SK-MEL-5 (cell line): ENCODE results near the gene ADCYAP1. TPM values are rescaled to one million over a fixed set of nuclear protein-coding genes. Genes with fewer than 3 reads are reported as not detected.

Experiments used
- DNase-seq: peaks from one replicate; pipeline ENCODE4 v3.0.0-alpha.2; 2016; ENCODE audit warnings: low read depth, low spot score
- in situ Hi-C: cut with HindIII; loops from 2 replicates; pipeline ENCODE4 v1.10.0; 2016; ENCODE audit warnings: low sequenced_read_pairs, high pct_unique_total_duplicates, low pct_unique_long_range_greater_than_20kb
- total RNA-seq: library from RNA; depleted of rRNA; stranded (reverse); fragments of >200 nt; shearing (Covaris generic); gene quantifications from 2 replicates; pipeline ENCODE4 v1.2.3, GENCODE V29; 2014; rRNA removed

ADCYAP1 gene
- total RNA-seq, 1 experiment from 2014 or later = not detected

DNA sequence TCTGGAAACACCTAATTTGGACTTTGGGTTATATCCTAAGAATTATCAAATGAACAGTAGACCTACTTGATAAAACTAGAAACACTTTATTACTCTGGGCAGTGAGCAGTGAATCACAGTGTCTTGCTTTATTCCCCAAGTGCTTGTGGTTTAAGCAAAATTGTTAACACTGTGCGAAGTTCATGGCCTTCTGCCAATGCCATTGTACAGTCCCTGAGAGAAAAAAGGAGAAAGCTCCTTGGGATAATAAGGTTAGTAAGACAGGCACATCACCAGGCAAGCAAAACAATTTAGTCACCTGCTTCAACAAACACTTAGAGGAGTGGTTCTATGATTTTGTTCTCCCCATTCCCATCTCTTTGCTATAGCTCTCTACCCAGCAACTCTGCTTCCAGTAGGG, 39.8 kb downstream of the ADCYAP1 start:
- in situ Hi-C loops = no loop called here
- DNase-seq = peak; percentile 57

GRCh38 chr18:949724-950631, 45.3 kb downstream of the ADCYAP1 start:
- DNase-seq = no peak
- in situ Hi-C loops = no loop called here

- in situ Hi-C loops = no loop called here
- no peak for DNase-seq
These were observed 46.3 kb downstream of the ADCYAP1 start for GRCh38 chr18:950882-951495.

DNA sequence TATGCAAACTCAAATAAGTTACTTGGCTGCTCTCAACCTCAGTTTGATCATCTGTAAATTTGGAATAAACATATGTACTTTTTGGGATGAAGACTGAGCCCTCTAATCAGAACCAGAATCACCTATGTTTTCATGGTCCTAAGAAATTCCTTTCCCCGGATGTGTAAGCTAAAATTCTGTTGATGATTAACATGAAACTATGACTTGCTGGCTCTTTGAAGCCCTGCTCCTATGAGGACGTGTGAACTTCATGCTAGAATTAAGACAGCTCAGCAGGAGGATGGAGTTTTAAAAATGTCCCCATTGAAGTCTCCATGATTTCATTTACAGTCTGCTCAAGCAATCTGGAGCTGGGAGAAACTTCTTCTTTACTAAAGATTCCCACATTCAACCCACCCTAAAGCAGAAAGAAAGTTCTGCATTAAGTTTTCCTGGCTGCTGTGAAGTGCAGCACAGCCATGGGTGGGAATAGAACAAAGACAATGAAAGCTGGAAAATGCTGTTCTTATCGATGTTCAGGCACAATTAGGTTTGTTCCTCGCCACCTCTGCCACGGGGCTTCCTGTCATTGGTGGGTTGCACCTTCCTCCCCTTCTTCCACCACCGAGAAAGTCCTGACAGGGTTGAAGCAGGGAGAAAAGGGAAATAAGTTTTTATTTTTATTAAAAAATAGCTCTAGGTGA, 50.9 kb downstream of the ADCYAP1 start:
- DNase-seq = no peak
- in situ Hi-C loops = no loop called here

DNA sequence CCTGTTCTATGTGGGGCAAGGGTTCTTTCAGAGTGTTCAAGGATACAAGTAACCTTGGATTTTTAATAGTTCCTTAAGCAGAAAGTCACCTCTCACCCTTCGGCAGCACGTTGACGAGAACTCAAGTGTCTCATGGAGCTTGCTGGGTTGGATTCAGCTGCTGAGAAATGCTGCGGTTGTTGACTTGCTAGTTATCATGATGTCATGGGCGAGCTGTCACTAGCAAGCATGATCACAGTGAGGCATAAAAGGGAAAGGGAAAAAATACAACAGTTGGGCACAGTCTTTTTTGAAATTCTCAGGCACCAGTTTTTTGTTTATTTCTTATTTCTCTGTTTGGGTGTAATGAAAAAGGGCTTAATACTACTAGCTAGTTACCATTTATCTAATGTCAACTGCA, 53.2 kb downstream of the ADCYAP1 start:
- in situ Hi-C loops = no loop called here
- DNase-seq = no peak

DNA sequence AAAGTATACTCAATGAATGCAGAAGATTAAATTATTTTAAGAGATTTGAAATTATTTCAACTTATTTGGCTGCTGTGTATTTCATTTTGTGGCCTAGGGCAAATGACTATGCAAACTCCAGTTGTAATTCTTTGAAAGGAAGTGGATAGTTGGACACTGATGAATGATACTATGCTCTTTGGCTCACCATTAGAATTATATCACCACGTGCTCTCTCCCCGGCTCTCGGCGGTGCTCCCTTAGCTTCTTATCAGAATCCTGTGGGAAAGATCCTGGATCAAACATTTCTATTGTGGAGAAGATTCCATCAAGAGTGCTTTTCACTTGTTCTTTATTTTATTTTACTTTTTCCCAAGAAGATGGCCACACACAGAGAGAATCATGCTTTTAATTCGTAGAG, 55.2 kb downstream of the ADCYAP1 start:
- no peak for DNase-seq
- in situ Hi-C loops = no loop called here

Other genes starting within 250 kb of the ADCYAP1 start
- gene TYMS, start 247.2 kb upstream of the ADCYAP1 start, total RNA-seq = 27.4 and 30.4 TPM in 2 replicates
- gene ENOSF1, start 192.2 kb upstream of the ADCYAP1 start, total RNA-seq = 113 and 121 TPM in 2 replicates
- 50.9 and 54.1 TPM in 2 replicates for gene YES1, start 92.6 kb upstream of the ADCYAP1 start, total RNA-seq